Measurements from ENCODE around the gene OR13G1.
"Not testable (repeated sequence)": the region's sequence is repeated elsewhere in the genome, so short reads cannot be mapped to it uniquely, and the experiment has no call there.

- TF ChIP-seq, protein P1, sequence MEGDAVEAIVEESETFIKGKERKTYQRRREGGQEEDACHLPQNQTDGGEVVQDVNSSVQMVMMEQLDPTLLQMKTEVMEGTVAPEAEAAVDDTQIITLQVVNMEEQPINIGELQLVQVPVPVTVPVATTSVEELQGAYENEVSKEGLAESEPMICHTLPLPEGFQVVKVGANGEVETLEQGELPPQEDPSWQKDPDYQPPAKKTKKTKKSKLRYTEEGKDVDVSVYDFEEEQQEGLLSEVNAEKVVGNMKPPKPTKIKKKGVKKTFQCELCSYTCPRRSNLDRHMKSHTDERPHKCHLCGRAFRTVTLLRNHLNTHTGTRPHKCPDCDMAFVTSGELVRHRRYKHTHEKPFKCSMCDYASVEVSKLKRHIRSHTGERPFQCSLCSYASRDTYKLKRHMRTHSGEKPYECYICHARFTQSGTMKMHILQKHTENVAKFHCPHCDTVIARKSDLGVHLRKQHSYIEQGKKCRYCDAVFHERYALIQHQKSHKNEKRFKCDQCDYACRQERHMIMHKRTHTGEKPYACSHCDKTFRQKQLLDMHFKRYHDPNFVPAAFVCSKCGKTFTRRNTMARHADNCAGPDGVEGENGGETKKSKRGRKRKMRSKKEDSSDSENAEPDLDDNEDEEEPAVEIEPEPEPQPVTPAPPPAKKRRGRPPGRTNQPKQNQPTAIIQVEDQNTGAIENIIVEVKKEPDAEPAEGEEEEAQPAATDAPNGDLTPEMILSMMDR (IDR thresholded peaks at IDR 0.05) = not testable (repeated sequence)
- TF ChIP-seq POLR2A (IDR thresholded peaks at IDR 0.05) = not testable (repeated sequence)
Measured at GRCh38 chr1:247710681-247711080, 31.1 kb upstream of the OR13G1 start.
